A673 (cell line): Measurements from ENCODE around the gene RILP. TPM values are rescaled to one million over a fixed set of nuclear protein-coding genes. Genes with fewer than 3 reads are reported as not detected.
A peak's percentile ranks its signal among the peaks of the same experiment; 100 is the strongest.

Experiments used
- BruUV-seq: library from RNA; stranded (reverse); fragments of 400-500 nt; replicated peaks from 2 replicates; lab custom pipeline; 2021; lab: Mats Ljungman, UMichigan
- CTCF ChIA-PET: fragments of 300-600 bp; sonication (Branson Sonifier 250); formaldehyde crosslinking; loops from one replicate; lab custom pipeline; 2022; ENCODE audit warnings: antibody characterized with exemption; lab: Charles Lee
- POLR2A ChIA-PET: fragments of 300-600 bp; sonication (Branson Sonifier 250); formaldehyde crosslinking; loops from one replicate; lab custom pipeline; 2022; ENCODE audit warnings: antibody characterized with exemption; ENCODE audit not compliant: low non-redundant PET; lab: Charles Lee
- DNase-seq: peaks from one replicate; pipeline ENCODE4 v3.0.0-alpha.2; 2015; ENCODE audit warnings: low spot score
- H3K27ac ChIP-seq: fragments of 200-600 bp; sonication (generic); 2 replicates; pipeline ENCODE4 v1.5.1; 2016; ENCODE audit warnings: mixed run types, low read depth, mild to moderate bottlenecking, mixed read lengths, antibody characterized with exemption, low read length; ENCODE audit not compliant: poor library complexity, severe bottlenecking
- H3K27me3 ChIP-seq: fragments of 200-600 bp; sonication (generic); replicated peaks from 2 replicates; pipeline ENCODE4 v1.6.1; 2017; ENCODE audit warnings: mixed run types, low read depth, mild to moderate bottlenecking, mixed read lengths, antibody characterized with exemption, low read length; ENCODE audit not compliant: insufficient read depth, poor library complexity
- H3K36me3 ChIP-seq: fragments of 200-600 bp; sonication (generic); 2 replicates; pipeline ENCODE4 v1.6.1; 2016; ENCODE audit warnings: mixed run types, mild to moderate bottlenecking, mixed read lengths, antibody characterized with exemption, low read length; ENCODE audit not compliant: insufficient read depth, poor library complexity, severe bottlenecking
- H3K4me1 ChIP-seq: fragments of 200-600 bp; sonication (generic); 2 replicates; pipeline ENCODE4 v1.6.1; 2017; ENCODE audit warnings: mixed run types, mild to moderate bottlenecking, mixed read lengths, antibody characterized with exemption, low read length; ENCODE audit not compliant: insufficient read depth, poor library complexity, severe bottlenecking
- H3K4me3 ChIP-seq: fragments of 200-600 bp; sonication (generic); 2 replicates; pipeline ENCODE4 v1.5.1; 2016; ENCODE audit warnings: low read depth, mixed run types, mild to moderate bottlenecking, mixed read lengths, low read length; ENCODE audit not compliant: poor library complexity, severe bottlenecking
- H3K9me3 ChIP-seq: fragments of 200-600 bp; sonication (generic); 2 replicates; pipeline ENCODE4 v1.6.1; 2016; ENCODE audit warnings: mixed run types, low read depth, mild to moderate bottlenecking, mixed read lengths, antibody characterized with exemption, low read length; ENCODE audit not compliant: poor library complexity, severe bottlenecking
- EZH2 ChIP-seq: fragments of 200-600 bp; sonication (generic); IDR thresholded peaks from 2 replicates; pipeline ENCODE4 v1.6.1; 2017; ENCODE audit warnings: borderline replicate concordance, low read depth, mild to moderate bottlenecking, mixed read lengths, antibody characterized with exemption, low read length; ENCODE audit not compliant: poor library complexity, severe bottlenecking
- intact Hi-C: fragments of 100-400 bp; cut with micrococcal nuclease; formaldehyde crosslinking; loops from one replicate; pipeline ENCODE4 v1.10.0; 2022; ENCODE audit not compliant: unreplicated experiment
- total RNA-seq: library from RNA; stranded (reverse); gene quantifications from 2 replicates; pipeline ENCODE4 v1.2.3, GENCODE V29; 2021
- TF ChIP-seq, protein P1 (sequence below): fragments of 300-800, 200-600 bp; sonication (generic); conservative IDR thresholded peaks from 2 replicates; pipeline ENCODE4 v1.5.1; 2017; ENCODE audit warnings: low read depth, mild to moderate bottlenecking, antibody characterized with exemption, low read length, moderate library complexity, mixed read lengths

The RILP gene
- total RNA-seq, 1 experiment from 2014 or later, result 0.73 TPM

DNA sequence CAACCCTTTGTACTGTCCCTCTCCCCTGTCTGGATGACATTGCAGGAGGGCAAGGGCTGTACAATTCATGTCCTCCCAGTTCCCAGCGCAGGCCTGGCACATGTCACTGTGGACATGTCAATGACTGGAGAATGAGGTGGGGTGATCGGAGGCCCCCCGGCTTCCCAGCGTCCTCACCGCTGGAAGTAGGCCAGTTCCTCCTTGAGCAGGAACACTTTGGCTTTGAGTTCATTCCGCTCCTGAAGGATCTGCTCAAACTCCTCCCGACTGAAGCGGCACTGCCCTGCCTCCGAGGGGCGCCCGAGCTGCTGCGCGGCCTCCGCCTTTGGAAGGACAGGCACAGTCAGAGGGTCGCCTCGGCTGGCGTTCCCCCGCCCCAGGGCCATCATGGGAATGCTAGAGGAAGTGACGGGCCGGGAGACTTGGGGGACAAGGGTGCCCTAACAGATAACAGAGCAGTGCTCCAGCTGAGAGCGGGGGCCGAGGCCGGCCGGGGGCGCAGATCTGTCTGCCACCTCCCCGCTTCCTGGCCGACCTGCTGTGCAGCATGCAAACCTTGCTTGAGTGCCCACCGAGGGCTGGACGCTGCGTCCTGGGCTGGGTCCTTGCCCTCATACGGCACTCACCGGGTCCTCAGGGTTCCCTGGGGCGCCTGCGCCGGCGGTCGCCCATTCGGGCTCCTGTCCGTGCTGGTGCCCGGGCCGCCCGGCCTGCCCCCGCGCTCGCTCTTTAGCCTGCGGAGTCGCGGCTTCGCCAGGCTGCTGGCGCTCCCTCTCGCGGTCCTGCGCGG is 1.3 kb downstream of the RILP start:
- intact Hi-C loops, result no loop called here
- ChIA-PET CTCF (interaction anchor here (0.6 to 1.5 kb wide), 14 partner anchors 21 to 614 kb away, joined by 3 to 16 read pairs (median 5); partner anchors contain the start of gene PRPF8), POLR2A (interaction anchor here (0.6 kb wide), 1 partner anchor 66 kb away, joined by 3 read pairs; no protein-coding TSS in a partner anchor)
- Histone ChIP-seq H3K27me3 (no peaks in the 10 kb centered on the region), H3K4me3 (peak overlapping the region; percentile 51), H3K27ac (peak overlapping the region; percentile 37), H3K36me3 (peaks cover 33% of the 10 kb centered on the region), H3K9me3 (no peaks in the 10 kb centered on the region), H3K4me1 (peaks cover 12% of the 10 kb centered on the region)
- no TSS peak for BruUV-seq
- peak; percentile 33 for DNase-seq
- TF ChIP-seq, protein P1, sequence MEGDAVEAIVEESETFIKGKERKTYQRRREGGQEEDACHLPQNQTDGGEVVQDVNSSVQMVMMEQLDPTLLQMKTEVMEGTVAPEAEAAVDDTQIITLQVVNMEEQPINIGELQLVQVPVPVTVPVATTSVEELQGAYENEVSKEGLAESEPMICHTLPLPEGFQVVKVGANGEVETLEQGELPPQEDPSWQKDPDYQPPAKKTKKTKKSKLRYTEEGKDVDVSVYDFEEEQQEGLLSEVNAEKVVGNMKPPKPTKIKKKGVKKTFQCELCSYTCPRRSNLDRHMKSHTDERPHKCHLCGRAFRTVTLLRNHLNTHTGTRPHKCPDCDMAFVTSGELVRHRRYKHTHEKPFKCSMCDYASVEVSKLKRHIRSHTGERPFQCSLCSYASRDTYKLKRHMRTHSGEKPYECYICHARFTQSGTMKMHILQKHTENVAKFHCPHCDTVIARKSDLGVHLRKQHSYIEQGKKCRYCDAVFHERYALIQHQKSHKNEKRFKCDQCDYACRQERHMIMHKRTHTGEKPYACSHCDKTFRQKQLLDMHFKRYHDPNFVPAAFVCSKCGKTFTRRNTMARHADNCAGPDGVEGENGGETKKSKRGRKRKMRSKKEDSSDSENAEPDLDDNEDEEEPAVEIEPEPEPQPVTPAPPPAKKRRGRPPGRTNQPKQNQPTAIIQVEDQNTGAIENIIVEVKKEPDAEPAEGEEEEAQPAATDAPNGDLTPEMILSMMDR, result no peak; the same call in 1 of the 2 replicates
- no peak for TF ChIP-seq EZH2

DNA sequence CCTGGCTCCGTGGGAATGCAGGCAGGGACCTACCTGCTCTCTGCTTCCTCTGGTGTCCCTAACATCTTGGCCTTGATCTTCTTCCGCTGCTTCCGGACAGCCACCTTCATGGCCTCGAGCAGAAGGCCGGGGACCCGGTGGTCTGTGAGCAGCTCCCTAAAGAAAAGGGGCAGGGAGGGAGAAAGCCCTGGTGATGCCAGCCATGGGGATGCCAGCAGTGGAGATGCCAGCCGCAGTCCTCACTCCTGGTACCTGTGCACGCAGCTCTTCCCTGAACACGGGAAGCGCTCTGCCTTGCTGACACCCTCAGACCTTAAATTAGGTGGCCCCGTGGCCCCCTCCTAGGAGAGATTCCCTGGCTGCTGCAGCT is 1.9 kb downstream of the RILP start:
- intact Hi-C loops, result no loop called here
- Histone ChIP-seq H3K4me3 (no peak overlapping the region), H3K27me3 (no peaks in the 10 kb centered on the region), H3K27ac (no peak overlapping the region), H3K4me1 (peaks cover 12% of the 10 kb centered on the region), H3K36me3 (peaks cover 28% of the 10 kb centered on the region), H3K9me3 (no peaks in the 10 kb centered on the region)
- TF ChIP-seq, protein P1, result no peak
- TF ChIP-seq EZH2, result no peak
- ChIA-PET CTCF (no interaction called here), POLR2A (no interaction called here)
- DNase-seq, result no peak
- no TSS peak for BruUV-seq

DNA sequence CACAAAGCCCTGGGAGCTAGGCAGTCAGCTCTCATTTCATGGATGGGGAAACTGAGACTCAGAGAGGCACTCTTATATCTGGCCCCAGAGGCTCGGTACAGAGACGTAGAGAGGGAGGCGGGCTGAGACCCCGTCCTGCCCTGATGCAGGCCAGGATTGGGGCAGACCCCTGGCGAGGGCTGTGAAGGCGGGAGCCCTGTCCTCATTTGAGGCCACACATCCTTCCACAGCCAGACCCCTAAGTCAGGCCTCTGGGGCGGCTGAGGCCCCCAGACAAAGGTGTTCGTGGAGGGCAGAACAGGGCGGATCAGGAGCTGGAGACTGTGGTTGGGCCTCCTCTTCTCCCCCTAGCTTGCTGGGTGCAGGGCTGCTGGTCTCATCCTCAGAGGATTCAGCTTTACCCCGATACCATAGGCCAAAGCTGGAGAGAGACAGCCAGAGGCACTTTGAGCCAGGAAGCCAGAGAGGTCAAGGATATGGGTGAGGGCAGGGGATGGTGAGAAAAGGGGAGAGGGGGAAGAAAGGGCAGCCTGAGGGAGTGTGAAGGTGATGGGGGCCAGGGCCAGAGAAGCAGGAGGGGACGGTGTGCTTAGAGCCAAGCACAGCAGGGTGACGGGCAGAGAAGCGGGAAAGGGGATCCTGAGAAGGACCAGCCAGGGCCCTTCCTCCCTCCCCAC is 3.3 kb downstream of the RILP start:
- no peak for TF ChIP-seq EZH2
- TF ChIP-seq, protein P1, result no peak
- ChIA-PET CTCF (interaction anchor here (1.2 kb wide), 1 partner anchor 72 kb away, joined by 3 read pairs; no protein-coding TSS in a partner anchor), POLR2A (no interaction called here)
- no peaks in the 10 kb centered on the region for H3K9me3 ChIP-seq
- BruUV-seq, result no TSS peak
- H3K27ac ChIP-seq, result no peak overlapping the region
- intact Hi-C loops, result no loop called here
- no peak overlapping the region for H3K4me3 ChIP-seq
- peaks cover 12% of the 10 kb centered on the region for H3K4me1 ChIP-seq
- DNase-seq, result no peak
- peaks cover 13% of the 10 kb centered on the region for H3K36me3 ChIP-seq
- H3K27me3 ChIP-seq, result no peaks in the 10 kb centered on the region
